Progenitor cell of endocrine pancreas (in vitro differentiated cells): ENCODE results near the gene CDH24. TPM values are rescaled to one million over a fixed set of nuclear protein-coding genes. Genes with fewer than 3 reads are reported as not detected.

Source experiments
- DNase-seq: peaks from one replicate; pipeline ENCODE4 v3.0.0; 2021; ENCODE audit warnings: low spot score; ENCODE audit not compliant: unreplicated experiment
- H3K27ac Mint-ChIP-seq: 2 replicates; pipeline ENCODE4 v1.8.0; 2021; ENCODE audit warnings: mild to moderate bottlenecking, moderate library complexity, mixed read lengths
- H3K27me3 Mint-ChIP-seq: 2 replicates; pipeline ENCODE4 v1.8.0; 2021; ENCODE audit warnings: mixed read lengths
- H3K36me3 Mint-ChIP-seq: 2 replicates; pipeline ENCODE4 v1.8.0; 2022; ENCODE audit warnings: mixed read lengths; ENCODE audit not compliant: insufficient read depth
- H3K4me1 Mint-ChIP-seq: 2 replicates; pipeline ENCODE4 v1.8.0; 2021; ENCODE audit warnings: low read depth, mixed read lengths
- H3K4me3 Mint-ChIP-seq: 2 replicates; pipeline ENCODE4 v1.8.0; 2021; ENCODE audit warnings: low read depth, mild to moderate bottlenecking, moderate library complexity, mixed read lengths
- H3K9me3 Mint-ChIP-seq: 2 replicates; pipeline ENCODE4 v1.8.0; 2021; ENCODE audit warnings: low read depth, mixed read lengths
- total RNA-seq: library from RNA; stranded (reverse); gene quantifications from 2 replicates; pipeline ENCODE4 v1.2.1, GENCODE V29; 2021
- TF ChIP-seq, protein P1 (sequence below): fragments of 200-600 bp; sonication (generic); IDR thresholded peaks from one replicate; pipeline ENCODE4 v1.5.0; 2021; ENCODE audit warnings: antibody characterized with exemption, mild to moderate bottlenecking; ENCODE audit not compliant: unreplicated experiment

The CDH24 gene
- total RNA-seq, 1 donor from 2014 or later: 25.1 TPM

DNA sequence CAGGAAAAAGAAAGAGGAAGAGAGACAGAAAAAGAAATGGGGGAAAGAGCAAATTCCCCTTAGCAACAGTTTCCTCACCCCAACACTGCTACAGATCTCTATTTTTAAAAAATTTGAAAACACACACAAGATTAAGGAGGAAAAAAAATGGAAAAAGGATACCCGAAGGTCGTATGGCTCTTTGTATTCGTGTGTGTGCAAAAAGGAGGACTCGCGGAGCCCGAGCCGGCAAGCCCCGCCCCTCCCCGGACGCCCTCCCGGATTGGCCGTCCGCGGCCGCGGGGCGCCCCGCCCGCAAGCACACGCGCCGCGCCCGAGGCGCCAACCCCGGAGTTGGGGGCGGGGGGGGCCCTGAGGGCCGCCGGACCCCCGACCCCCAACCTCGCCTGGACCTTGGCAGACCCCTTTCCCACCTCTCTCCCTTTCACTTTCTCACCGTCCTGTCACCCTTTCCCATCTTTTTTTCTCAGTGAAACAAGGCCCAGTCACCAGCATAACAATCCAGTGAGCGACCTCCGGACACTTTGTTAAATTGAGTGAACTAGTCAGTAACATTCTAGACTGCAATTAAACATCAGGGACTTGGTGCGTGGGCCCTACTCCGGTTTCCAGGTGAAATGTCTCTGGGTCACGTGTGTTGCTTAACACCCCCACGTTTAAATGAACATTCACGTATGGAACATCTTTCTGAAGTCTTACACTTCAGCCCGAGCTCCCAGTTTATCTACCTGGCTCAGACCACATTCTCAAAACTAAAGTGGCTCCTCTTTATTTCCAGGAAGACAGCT is 47.2 kb downstream of the CDH24 start, which contains the start of gene C14orf93:
C14orf93 (minus strand) TSS at position 205 of the 788 bp plus-strand sequence. CDS start 11,120 bp downstream, outside the sequence.
- peaks cover 20% of the 10 kb centered on the region for H3K4me1 Mint-ChIP-seq
- H3K9me3 Mint-ChIP-seq: peaks cover 6% of the 10 kb centered on the region
- peak within 1 kb of the TSS; percentile 95 for H3K27ac Mint-ChIP-seq
- H3K36me3 Mint-ChIP-seq: peaks cover 4% of the 10 kb centered on the region
- DNase-seq: peak; percentile 45
- H3K4me3 Mint-ChIP-seq: peak within 1 kb of the TSS; percentile 82
- TF ChIP-seq, protein P1, sequence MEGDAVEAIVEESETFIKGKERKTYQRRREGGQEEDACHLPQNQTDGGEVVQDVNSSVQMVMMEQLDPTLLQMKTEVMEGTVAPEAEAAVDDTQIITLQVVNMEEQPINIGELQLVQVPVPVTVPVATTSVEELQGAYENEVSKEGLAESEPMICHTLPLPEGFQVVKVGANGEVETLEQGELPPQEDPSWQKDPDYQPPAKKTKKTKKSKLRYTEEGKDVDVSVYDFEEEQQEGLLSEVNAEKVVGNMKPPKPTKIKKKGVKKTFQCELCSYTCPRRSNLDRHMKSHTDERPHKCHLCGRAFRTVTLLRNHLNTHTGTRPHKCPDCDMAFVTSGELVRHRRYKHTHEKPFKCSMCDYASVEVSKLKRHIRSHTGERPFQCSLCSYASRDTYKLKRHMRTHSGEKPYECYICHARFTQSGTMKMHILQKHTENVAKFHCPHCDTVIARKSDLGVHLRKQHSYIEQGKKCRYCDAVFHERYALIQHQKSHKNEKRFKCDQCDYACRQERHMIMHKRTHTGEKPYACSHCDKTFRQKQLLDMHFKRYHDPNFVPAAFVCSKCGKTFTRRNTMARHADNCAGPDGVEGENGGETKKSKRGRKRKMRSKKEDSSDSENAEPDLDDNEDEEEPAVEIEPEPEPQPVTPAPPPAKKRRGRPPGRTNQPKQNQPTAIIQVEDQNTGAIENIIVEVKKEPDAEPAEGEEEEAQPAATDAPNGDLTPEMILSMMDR: no peak
- no peaks in the 10 kb centered on the region for H3K27me3 Mint-ChIP-seq

DNA sequence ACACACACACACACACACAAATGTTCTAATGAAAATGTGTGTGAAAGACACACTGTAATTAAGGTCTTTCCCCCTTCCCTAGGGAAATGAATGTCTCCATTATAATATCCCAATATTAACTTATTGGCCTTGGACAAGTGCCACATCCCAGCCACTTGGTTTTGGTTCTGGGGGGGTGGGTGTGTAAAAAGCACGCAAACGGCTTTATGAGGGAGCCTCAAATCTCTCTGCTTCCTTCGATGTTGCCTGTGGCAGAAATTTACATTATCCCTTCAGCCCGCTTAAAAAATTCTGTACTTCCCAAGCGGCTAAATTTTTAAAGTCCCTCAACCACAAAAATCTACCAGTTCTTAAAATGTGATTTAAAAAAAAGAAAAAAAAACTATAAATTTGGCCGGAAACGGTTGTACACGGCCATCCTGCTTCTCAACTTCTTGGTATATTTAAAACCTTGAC is 47.8 kb downstream of the CDH24 start:
- H3K27me3 Mint-ChIP-seq: no peaks in the 10 kb centered on the region
- peak overlapping the region; percentile 95 for H3K27ac Mint-ChIP-seq
- H3K4me3 Mint-ChIP-seq: peak overlapping the region; percentile 82
- TF ChIP-seq, protein P1: no peak
- peaks cover 23% of the 10 kb centered on the region for H3K4me1 Mint-ChIP-seq
- no peak for DNase-seq
- peaks cover 6% of the 10 kb centered on the region for H3K9me3 Mint-ChIP-seq
- H3K36me3 Mint-ChIP-seq: peaks cover 4% of the 10 kb centered on the region

DNA sequence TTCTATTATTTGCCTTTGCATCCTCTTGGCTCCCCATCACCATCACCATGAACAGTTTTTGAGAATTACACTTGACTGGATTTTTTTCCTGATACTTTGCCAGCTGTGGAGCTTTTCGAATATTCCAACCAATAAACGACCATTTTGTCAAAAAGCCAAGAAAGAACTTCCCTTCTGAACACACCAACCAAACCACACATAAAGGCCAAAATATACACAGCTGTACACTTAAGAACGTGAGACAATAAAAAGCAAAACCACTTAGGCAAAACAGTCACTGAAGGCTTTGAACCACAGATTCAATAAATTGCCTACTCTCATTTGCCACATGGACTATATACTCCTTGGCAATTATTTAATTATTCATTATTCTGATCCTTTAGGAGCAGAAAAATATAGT is 48.5 kb downstream of the CDH24 start:
- TF ChIP-seq, protein P1: no peak
- H3K4me1 Mint-ChIP-seq: peaks cover 23% of the 10 kb centered on the region
- H3K27ac Mint-ChIP-seq: peak overlapping the region; percentile 3
- H3K27me3 Mint-ChIP-seq: no peaks in the 10 kb centered on the region
- H3K36me3 Mint-ChIP-seq: peaks cover 4% of the 10 kb centered on the region
- peak overlapping the region; percentile 34 for H3K4me3 Mint-ChIP-seq
- DNase-seq: no peak
- peaks cover 6% of the 10 kb centered on the region for H3K9me3 Mint-ChIP-seq

DNA sequence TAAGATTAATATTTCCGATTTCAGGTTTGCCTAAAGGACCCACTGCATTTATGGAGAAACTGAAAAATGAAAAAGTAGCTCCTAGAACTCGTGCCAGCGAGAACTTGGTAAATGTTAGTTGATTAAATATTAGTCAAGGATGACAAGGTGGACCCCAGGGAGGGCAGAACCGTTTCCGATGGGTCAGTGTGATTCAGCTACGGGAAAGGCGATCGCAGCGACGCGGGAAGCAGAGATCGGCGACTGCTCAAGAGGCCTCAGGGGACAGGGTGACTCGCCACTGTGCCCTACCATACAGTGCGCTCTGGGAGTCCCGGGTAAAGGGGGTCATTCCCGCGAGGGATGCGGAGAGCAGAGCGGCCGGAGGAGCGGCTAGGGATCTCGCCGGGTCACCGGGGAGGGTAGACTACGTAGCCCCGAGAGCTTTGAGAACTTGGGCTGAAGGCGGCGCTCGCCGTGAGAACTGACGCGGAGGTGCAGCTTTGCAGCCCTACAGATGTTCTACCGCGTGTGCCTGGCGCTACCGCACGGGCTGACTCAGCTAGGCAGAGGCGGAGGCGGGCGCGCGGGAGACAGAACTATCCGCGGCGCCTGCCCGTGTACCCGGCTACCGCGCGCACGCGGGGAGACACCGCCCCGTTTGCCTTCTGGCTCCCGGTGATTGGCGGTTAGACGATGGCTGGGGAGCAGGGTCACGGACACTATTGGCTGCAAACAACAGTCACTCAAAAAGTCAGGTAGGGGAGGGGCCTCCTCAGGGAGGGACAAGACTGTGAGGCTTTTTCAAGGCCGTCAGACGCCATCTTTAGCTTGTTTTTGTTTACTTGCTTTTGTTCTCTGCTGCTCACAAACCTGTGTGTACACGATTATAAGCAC is 50.5 kb downstream of the CDH24 start:
- peak; percentile 95 for DNase-seq
- H3K27ac Mint-ChIP-seq: peak overlapping the region; percentile 97
- peak overlapping the region; percentile 87 for H3K4me3 Mint-ChIP-seq
- peaks cover 4% of the 10 kb centered on the region for H3K36me3 Mint-ChIP-seq
- no peaks in the 10 kb centered on the region for H3K27me3 Mint-ChIP-seq
- peaks cover 20% of the 10 kb centered on the region for H3K4me1 Mint-ChIP-seq
- H3K9me3 Mint-ChIP-seq: peaks cover 6% of the 10 kb centered on the region
- TF ChIP-seq, protein P1: peak; percentile 33

DNA sequence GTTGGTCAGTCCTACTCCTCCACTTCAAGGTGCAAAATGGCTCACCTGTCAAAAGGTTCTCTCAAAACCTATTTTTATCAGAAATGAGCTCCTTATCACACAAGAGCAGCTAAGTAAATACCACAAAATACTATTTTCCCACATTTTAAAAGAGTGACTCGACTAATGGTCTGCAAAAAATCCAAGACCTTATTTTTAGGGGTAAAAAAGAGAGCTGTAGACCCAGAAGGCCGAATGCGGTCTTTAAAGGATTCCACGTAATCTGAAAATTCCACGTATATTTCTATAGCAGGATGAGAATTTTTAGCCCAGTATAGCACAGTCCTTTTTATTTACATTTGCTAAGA is 51.2 kb downstream of the CDH24 start:
- TF ChIP-seq, protein P1: no peak

More for the DNA sequence above, 51.2 kb downstream of the CDH24 start:
- no peaks in the 10 kb centered on the region for H3K27me3 Mint-ChIP-seq
- H3K4me1 Mint-ChIP-seq: peaks cover 20% of the 10 kb centered on the region
- no peak for DNase-seq
- peak overlapping the region; percentile 87 for H3K4me3 Mint-ChIP-seq
- peak overlapping the region; percentile 97 for H3K27ac Mint-ChIP-seq
- peaks cover 6% of the 10 kb centered on the region for H3K9me3 Mint-ChIP-seq
- H3K36me3 Mint-ChIP-seq: peaks cover 4% of the 10 kb centered on the region
